GM21367 (cell line): ENCODE results near the gene RAB34.
"Not testable (repeated sequence)": the region's sequence is repeated elsewhere in the genome, so short reads cannot be mapped to it uniquely, and the experiment has no call there.

ENCODE experiments used
- ATAC-seq: cut with Tn5 transposase; IDR thresholded peaks from one replicate; pipeline ENCODE4 v1.9.1; 2021; ENCODE audit not compliant: unreplicated experiment

Gene RAB34

GRCh38 chr17:28746611-28747050, 29.0 kb upstream of the RAB34 start:
- ATAC-seq: no peak

- no peak for ATAC-seq
Observed at GRCh38 chr17:28745786-28746411, 28.2 kb upstream of the RAB34 start.

GRCh38 chr17:28744972-28745785, 27.5 kb upstream of the RAB34 start:
- ATAC-seq: no peak

- no peak for ATAC-seq
Observed at GRCh38 chr17:28744104-28744971, 26.7 kb upstream of the RAB34 start.

GRCh38 chr17:28743243-28744103, 25.8 kb upstream of the RAB34 start, which contains the start of gene TRAF4:
Gene TRAF4 (plus strand): TSS chr17:28744011. CDS start chr17:28744113, 102 bp downstream.
- ATAC-seq: peak; percentile 34

- ATAC-seq: no peak
Observed at GRCh38 chr17:28741358-28742349, 24.0 kb upstream of the RAB34 start.

GRCh38 chr17:28740406-28741357, 23.0 kb upstream of the RAB34 start:
- ATAC-seq: no peak

- ATAC-seq: no peak
Observed at GRCh38 chr17:28738680-28739384, 21.2 kb upstream of the RAB34 start.

- ATAC-seq: peak; percentile 31
Observed at GRCh38 chr17:28737770-28738679, 20.4 kb upstream of the RAB34 start.

- no peak for ATAC-seq
Observed at GRCh38 chr17:28737316-28737715, 19.6 kb upstream of the RAB34 start.

GRCh38 chr17:28735913-28736769, 18.5 kb upstream of the RAB34 start:
- not testable (repeated sequence) for ATAC-seq

GRCh38 chr17:28735242-28735722, 17.6 kb upstream of the RAB34 start:
- no peak for ATAC-seq

- ATAC-seq: no peak
Observed at GRCh38 chr17:28734712-28735241, 17.1 kb upstream of the RAB34 start.

- ATAC-seq: no peak
Observed at GRCh38 chr17:28733346-28733745, 15.7 kb upstream of the RAB34 start.

GRCh38 chr17:28729950-28730330, 12.3 kb upstream of the RAB34 start:
- no peak for ATAC-seq
